ENCODE data around the gene FTH1.

The FTH1 gene

GRCh38 chr11:62001450-62002191, 34.2 kb upstream of the FTH1 start:
- FAIRE-seq (no peak), DNase-seq (ENCODE audit: insufficient read length, low spot score) (no peak)
- no peak for TF ChIP-seq POU2F2 (IDR thresholded peaks at IDR 0.05; ENCODE audit: low read depth, low read length)
- TF ChIP-seq TAF1 (IDR thresholded peaks at IDR 0.05; ENCODE audit: low read depth, low read length): no peak
- TF ChIP-seq SPI1 (IDR thresholded peaks at IDR 0.05; ENCODE audit: low read depth, low read length): no peak
- no peak for TF ChIP-seq PAX5 (IDR thresholded peaks at IDR 0.05; ENCODE audit: insufficient read depth, low read length, severe bottlenecking)
- no peak for TF ChIP-seq POLR2A (IDR thresholded peaks at IDR 0.05; ENCODE audit: low read depth, low read length)
- no peak for TF ChIP-seq POLR2AphosphoS5 (IDR thresholded peaks at IDR 0.05; ENCODE audit: low read depth, low read length)

DNA sequence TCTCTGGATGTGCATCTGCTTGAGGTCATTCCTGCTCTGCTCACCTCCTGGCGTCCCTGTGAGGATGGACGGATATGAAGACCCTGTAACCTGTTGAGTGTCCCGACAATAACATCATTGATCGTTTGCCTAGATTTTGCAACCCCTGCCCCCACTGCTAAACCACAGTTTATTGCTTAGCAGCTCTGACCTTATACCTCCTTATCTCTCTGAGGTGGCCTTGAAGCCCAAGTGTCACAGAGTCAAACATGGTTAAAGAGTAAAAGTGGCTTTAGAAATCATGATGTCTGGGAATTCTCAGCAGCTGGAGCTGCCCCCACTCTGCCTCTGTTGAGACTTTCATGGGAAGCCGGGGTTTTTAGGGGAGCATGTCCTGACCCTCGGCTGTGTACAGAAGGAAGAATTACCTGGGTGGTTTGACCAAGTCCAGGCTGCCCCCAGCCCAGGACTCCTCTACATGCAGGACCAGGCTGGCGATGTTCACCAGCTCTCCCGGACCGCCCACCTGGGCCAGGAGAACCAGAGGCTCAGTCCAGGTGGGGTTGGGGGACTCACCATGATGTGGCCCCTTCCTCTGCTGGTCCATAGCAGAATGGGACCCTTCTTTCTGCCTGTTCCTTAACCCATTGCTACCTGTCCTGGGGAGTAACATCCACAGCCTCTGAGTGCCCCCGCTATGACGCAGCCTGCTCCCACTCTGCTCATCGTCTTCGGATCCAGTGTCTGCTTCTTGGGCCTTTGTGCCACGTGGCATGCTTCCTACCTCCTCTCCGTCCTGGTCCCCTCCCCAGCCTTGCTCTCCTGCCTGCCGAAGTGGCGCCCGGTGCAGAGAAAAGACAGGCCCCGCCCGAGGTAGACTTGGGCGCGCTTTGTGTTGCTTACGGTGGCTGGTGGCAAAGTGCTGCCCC, 33.4 kb upstream of the FTH1 start:
- no peak for TF ChIP-seq SPI1 (IDR thresholded peaks at IDR 0.05; ENCODE audit: low read depth, low read length)
- no peak for TF ChIP-seq POLR2AphosphoS5 (IDR thresholded peaks at IDR 0.05; ENCODE audit: low read depth, low read length)
- no peak for TF ChIP-seq POU2F2 (IDR thresholded peaks at IDR 0.05; ENCODE audit: low read depth, low read length)
- no peak for TF ChIP-seq PAX5 (IDR thresholded peaks at IDR 0.05; ENCODE audit: insufficient read depth, low read length, severe bottlenecking)
- TF ChIP-seq TAF1 (IDR thresholded peaks at IDR 0.05; ENCODE audit: low read depth, low read length): no peak
- TF ChIP-seq POLR2A (IDR thresholded peaks at IDR 0.05; ENCODE audit: low read depth, low read length): no peak
- FAIRE-seq (no peak), DNase-seq (ENCODE audit: insufficient read length, low spot score) (no peak)

DNA sequence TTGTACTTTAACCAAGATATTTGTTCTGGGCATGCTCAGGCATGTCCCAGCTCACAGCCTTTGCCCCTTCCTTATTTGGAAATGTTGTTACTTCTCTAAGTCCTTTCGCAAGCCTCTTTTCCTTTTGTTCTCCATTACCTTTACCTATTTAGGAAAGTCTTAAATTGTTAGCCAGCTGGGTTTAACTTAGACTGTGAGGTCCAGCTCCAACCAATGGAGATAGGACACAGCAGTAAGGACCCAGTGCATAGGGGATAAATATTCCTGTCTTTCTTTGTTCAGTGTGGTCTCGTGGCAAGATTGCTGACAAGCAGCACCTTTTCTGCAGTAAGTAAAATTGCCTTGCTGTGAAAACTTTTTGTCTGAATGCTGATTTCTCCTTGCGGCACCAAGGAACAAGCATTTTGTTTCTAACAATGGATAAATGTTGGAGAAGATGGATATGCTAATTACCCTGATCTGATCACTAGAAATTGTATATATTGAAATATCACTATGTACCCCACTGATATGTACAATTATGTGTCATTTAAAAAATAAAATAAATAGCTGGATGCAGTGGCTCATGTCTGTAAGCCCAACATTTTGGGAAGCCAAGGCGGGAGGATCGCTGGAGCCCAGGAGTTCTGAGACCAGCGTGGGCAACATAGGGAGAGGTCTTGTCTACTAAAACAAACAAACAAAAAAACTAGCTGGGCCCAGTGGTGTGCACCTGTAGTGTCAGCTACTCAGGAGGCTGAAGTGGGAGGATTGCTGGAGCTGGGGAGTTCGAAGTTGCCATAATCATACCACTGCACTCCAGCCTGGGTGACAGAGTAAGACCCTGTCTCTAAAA, 31.9 kb upstream of the FTH1 start:
- DNase-seq (ENCODE audit: insufficient read length, low spot score) (no peak), FAIRE-seq (no peak)
- TF ChIP-seq POLR2A (IDR thresholded peaks at IDR 0.05; ENCODE audit: low read depth, low read length): no peak
- TF ChIP-seq POLR2AphosphoS5 (IDR thresholded peaks at IDR 0.05; ENCODE audit: low read depth, low read length): no peak
- TF ChIP-seq PAX5 (IDR thresholded peaks at IDR 0.05; ENCODE audit: insufficient read depth, low read length, severe bottlenecking): no peak
- no peak for TF ChIP-seq SPI1 (IDR thresholded peaks at IDR 0.05; ENCODE audit: low read depth, low read length)
- TF ChIP-seq POU2F2 (IDR thresholded peaks at IDR 0.05; ENCODE audit: low read depth, low read length): no peak
- TF ChIP-seq TAF1 (IDR thresholded peaks at IDR 0.05; ENCODE audit: low read depth, low read length): no peak

DNA sequence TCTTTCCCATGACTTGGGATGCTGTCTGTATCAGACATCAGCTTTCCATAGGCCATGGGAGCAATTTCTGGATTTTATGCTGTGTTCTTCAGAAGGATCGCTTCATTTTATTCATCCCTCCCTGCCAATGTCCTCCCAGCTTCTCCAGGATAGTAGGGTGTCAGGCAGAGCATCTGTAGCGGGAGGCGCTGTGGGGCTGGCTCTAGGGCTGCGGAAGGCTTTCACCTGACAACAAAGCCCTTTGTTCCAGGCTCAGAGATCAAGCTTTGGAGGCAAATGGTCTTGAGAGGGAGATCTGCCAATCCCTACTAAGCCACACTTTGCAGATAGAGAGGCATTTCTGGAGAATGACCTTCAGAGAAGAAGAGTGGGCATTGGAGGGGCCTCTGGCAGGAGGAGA, 29.5 kb upstream of the FTH1 start:
- TF ChIP-seq SPI1 (IDR thresholded peaks at IDR 0.05; ENCODE audit: low read depth, low read length) (no peak), POLR2AphosphoS5 (IDR thresholded peaks at IDR 0.05; ENCODE audit: low read depth, low read length) (no peak), PAX5 (IDR thresholded peaks at IDR 0.05; ENCODE audit: insufficient read depth, low read length, severe bottlenecking) (no peak), POU2F2 (IDR thresholded peaks at IDR 0.05; ENCODE audit: low read depth, low read length) (no peak), TAF1 (IDR thresholded peaks at IDR 0.05; ENCODE audit: low read depth, low read length) (no peak)
- FAIRE-seq (no peak), DNase-seq (ENCODE audit: insufficient read length, low spot score) (no peak)

- TF ChIP-seq SPI1 (IDR thresholded peaks at IDR 0.05; ENCODE audit: low read depth, low read length): no peak
- TF ChIP-seq POU2F2 (IDR thresholded peaks at IDR 0.05; ENCODE audit: low read depth, low read length): no peak
- TF ChIP-seq PAX5 (IDR thresholded peaks at IDR 0.05; ENCODE audit: insufficient read depth, low read length, severe bottlenecking): no peak
- TF ChIP-seq POLR2A (IDR thresholded peaks at IDR 0.05; ENCODE audit: low read depth, low read length): no peak
- TF ChIP-seq POLR2AphosphoS5 (IDR thresholded peaks at IDR 0.05; ENCODE audit: low read depth, low read length): no peak
- no peak for TF ChIP-seq TAF1 (IDR thresholded peaks at IDR 0.05; ENCODE audit: low read depth, low read length)
- FAIRE-seq (no peak), DNase-seq (ENCODE audit: insufficient read length, low spot score) (no peak)
These were observed 27.5 kb upstream of the FTH1 start for GRCh38 chr11:61994981-61995380.

DNA sequence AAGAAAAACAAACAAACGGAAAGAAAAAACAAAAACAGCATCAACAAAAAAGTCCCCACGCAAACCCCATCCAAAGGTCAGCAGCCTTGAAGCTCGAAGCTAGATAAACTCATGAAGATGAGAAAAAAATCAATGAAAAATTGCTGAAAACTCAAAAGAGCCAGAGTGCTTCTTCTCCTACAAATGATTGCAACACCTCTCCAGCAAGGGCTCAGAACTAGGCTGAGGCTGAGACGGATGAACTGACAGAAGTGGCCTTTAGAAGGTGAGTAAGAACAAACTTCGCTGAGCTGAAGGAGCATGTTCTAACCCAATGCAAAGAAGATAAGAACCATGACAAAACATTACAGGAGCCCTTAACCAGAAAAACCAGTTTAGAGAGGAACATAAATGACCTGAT, 18.4 kb upstream of the FTH1 start:
- no peak for FAIRE-seq
- no peak for TF ChIP-seq SPI1 (IDR thresholded peaks at IDR 0.05; ENCODE audit: low read depth, low read length)
- no peak for TF ChIP-seq POU2F2 (IDR thresholded peaks at IDR 0.05; ENCODE audit: low read depth, low read length)
- no peak for TF ChIP-seq TAF1 (IDR thresholded peaks at IDR 0.05; ENCODE audit: low read depth, low read length)
- TF ChIP-seq POLR2AphosphoS5 (IDR thresholded peaks at IDR 0.05; ENCODE audit: low read depth, low read length): no peak
- TF ChIP-seq PAX5 (IDR thresholded peaks at IDR 0.05; ENCODE audit: insufficient read depth, low read length, severe bottlenecking): no peak
- TF ChIP-seq POLR2A (IDR thresholded peaks at IDR 0.05; ENCODE audit: low read depth, low read length): no peak
- no peak for DNase-seq (ENCODE audit: insufficient read length, low spot score)

DNA sequence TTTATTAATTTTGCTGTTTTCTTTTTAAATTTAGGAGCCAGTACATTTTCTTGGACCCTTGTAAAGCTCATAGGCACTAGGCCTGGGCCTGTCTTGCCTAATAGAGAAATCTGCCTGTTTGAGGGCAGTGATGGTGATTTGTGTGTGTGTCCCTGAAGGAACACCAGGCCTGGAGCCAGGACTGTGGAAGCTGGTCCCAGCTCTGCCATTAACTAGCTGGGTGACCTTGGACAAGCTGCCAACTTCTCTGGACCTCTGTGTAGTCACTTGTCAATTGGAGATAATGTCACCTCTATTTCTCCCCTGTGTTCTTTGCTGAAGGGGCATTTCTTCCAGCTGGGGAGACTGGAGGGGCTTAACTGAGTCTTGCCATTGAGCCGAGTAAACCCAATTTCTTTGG, 16.0 kb upstream of the FTH1 start:
- TF ChIP-seq TAF1 (IDR thresholded peaks at IDR 0.05; ENCODE audit: low read depth, low read length) (no peak), POU2F2 (IDR thresholded peaks at IDR 0.05; ENCODE audit: low read depth, low read length) (no peak), POLR2A (IDR thresholded peaks at IDR 0.05; ENCODE audit: low read depth, low read length) (no peak), SPI1 (IDR thresholded peaks at IDR 0.05; ENCODE audit: low read depth, low read length) (no peak), PAX5 (IDR thresholded peaks at IDR 0.05; ENCODE audit: insufficient read depth, low read length, severe bottlenecking) (no peak), POLR2AphosphoS5 (IDR thresholded peaks at IDR 0.05; ENCODE audit: low read depth, low read length) (no peak)
- no peak for FAIRE-seq
- DNase-seq (ENCODE audit: insufficient read length, low spot score): no peak

GRCh38 chr11:61980783-61981541, 13.5 kb upstream of the FTH1 start:
- DNase-seq (ENCODE audit: insufficient read length, low spot score) (no peak), FAIRE-seq (no peak)
- TF ChIP-seq PAX5 (IDR thresholded peaks at IDR 0.05; ENCODE audit: insufficient read depth, low read length, severe bottlenecking) (no peak), POU2F2 (IDR thresholded peaks at IDR 0.05; ENCODE audit: low read depth, low read length) (no peak), POLR2AphosphoS5 (IDR thresholded peaks at IDR 0.05; ENCODE audit: low read depth, low read length) (no peak), TAF1 (IDR thresholded peaks at IDR 0.05; ENCODE audit: low read depth, low read length) (no peak), SPI1 (IDR thresholded peaks at IDR 0.05; ENCODE audit: low read depth, low read length) (no peak), POLR2A (IDR thresholded peaks at IDR 0.05; ENCODE audit: low read depth, low read length) (no peak)

All from GM12891 (cell line).